OCI-LY1 (cell line): Measurements from ENCODE around the gene IFRD2.

Experiments used
- CTCF ChIP-seq: fragments of 200-600 bp; sonication (generic), shearing (Covaris generic); IDR thresholded peaks from 2 replicates; pipeline ENCODE4 v1.5.1; 2017; ENCODE audit warnings: mild to moderate bottlenecking, antibody characterized with exemption, low read length, moderate library complexity, mixed read lengths
- EZH2 ChIP-seq: fragments of 200-600 bp; sonication (generic), shearing (Covaris generic); IDR thresholded peaks from 2 replicates; pipeline ENCODE4 v1.8.0; 2017; ENCODE audit warnings: borderline replicate concordance, mixed run types, mild to moderate bottlenecking, antibody characterized with exemption, low read length, moderate library complexity, mixed read lengths

- TF ChIP-seq CTCF (no peak), EZH2 (no peak)
Measured at GRCh38 chr3:50278123-50278879, 13.9 kb downstream of the IFRD2 start.
